Osteoblast (primary cell): ENCODE results near the gene FAM120B. TPM values are rescaled to one million over a fixed set of nuclear protein-coding genes. Genes with fewer than 3 reads are reported as not detected.

Experiments
- DNase-seq: peaks from one replicate; pipeline ENCODE4 v3.0.0; 2011; ENCODE audit warnings: low spot score, mixed read lengths; ENCODE audit not compliant: insufficient read length; ENCODE audit errors: missing footprints
- H2AFZ ChIP-seq: 2 replicates; pipeline ENCODE4 v1.6.0; 2011; ENCODE audit warnings: mild to moderate bottlenecking, low read length
- H3K27ac ChIP-seq: 2 replicates; pipeline ENCODE4 v1.5.1; 2011; ENCODE audit warnings: mild to moderate bottlenecking, low read depth, low read length, moderate library complexity
- H3K27me3 ChIP-seq: 2 replicates; pipeline ENCODE4 v1.6.0; 2012; ENCODE audit warnings: mild to moderate bottlenecking, control low read depth, inconsistent platforms, low read length, moderate library complexity; ENCODE audit not compliant: insufficient read depth
- H3K36me3 ChIP-seq: 2 replicates; pipeline ENCODE4 v1.5.1; 2011; ENCODE audit warnings: mild to moderate bottlenecking, low read length, control low read depth, moderate library complexity; ENCODE audit not compliant: insufficient read depth
- H3K4me1 ChIP-seq: 2 replicates; pipeline ENCODE4 v1.5.1; 2011; ENCODE audit warnings: mild to moderate bottlenecking, low read length, control low read depth, moderate library complexity; ENCODE audit not compliant: insufficient read depth
- H3K4me2 ChIP-seq: 2 replicates; pipeline ENCODE4 v1.6.0; 2011; ENCODE audit warnings: mild to moderate bottlenecking, low read length; ENCODE audit not compliant: insufficient read depth
- H3K4me3 ChIP-seq: fragments of 200-600 bp; sonication (generic); 3 replicates; pipeline ENCODE4 v1.5.1; 2012; ENCODE audit warnings: mild to moderate bottlenecking, low read length, inconsistent platforms; ENCODE audit not compliant: insufficient read depth
- H3K79me2 ChIP-seq: 2 replicates; pipeline ENCODE4 v1.6.0; 2012; ENCODE audit warnings: mild to moderate bottlenecking, low read length, control low read depth, inconsistent platforms; ENCODE audit not compliant: insufficient read depth
- H3K9me3 ChIP-seq: 2 replicates; pipeline ENCODE4 v1.5.1; 2011; ENCODE audit warnings: low read depth, low read length, control low read depth
- H4K20me1 ChIP-seq: 2 replicates; pipeline ENCODE4 v1.6.0; 2012; ENCODE audit warnings: mild to moderate bottlenecking, low read length, control low read depth; ENCODE audit not compliant: insufficient read depth
- CTCF ChIP-seq: IDR thresholded peaks from 2 replicates; pipeline ENCODE4 v1.5.1; 2011; ENCODE audit warnings: mild to moderate bottlenecking, low read depth, low read length, moderate library complexity; ENCODE audit errors: extremely low read depth
- total RNA-seq: library from RNA; depleted of rRNA; stranded (reverse); fragments of >200 nt; gene quantifications from 2 replicates; pipeline ENCODE4 v1.2.3, GENCODE V29; 2012

FAM120B gene
- total RNA-seq, 1 donor = 13.4 TPM

- TF ChIP-seq CTCF = no peak
- Histone ChIP-seq H3K27me3 (peaks cover 91% of the 10 kb centered on the region), H3K4me3 (no peak overlapping the region), H2AFZ (no peak overlapping the region), H3K36me3 (no peaks in the 10 kb centered on the region), H4K20me1 (no peaks in the 10 kb centered on the region), H3K4me1 (no peaks in the 10 kb centered on the region), H3K79me2 (no peaks in the 10 kb centered on the region), H3K27ac (no peak overlapping the region), H3K4me2 (peak overlapping the region; percentile 57), H3K9me3 (no peaks in the 10 kb centered on the region)
- no peak for DNase-seq
These were observed 14.5 kb upstream of the FAM120B start for GRCh38 chr6:170292111-170292406.

- peak overlapping the region; percentile 57 for H3K4me2 ChIP-seq
- H3K4me3 ChIP-seq = no peak overlapping the region
- H3K9me3 ChIP-seq = no peaks in the 10 kb centered on the region
- H3K36me3 ChIP-seq = no peaks in the 10 kb centered on the region
- H3K27ac ChIP-seq = no peak overlapping the region
- peak; percentile 86 for DNase-seq
- no peaks in the 10 kb centered on the region for H3K79me2 ChIP-seq
- H2AFZ ChIP-seq = no peak overlapping the region
- H3K27me3 ChIP-seq = peaks cover 91% of the 10 kb centered on the region
- no peaks in the 10 kb centered on the region for H4K20me1 ChIP-seq
- TF ChIP-seq CTCF = no peak
- no peaks in the 10 kb centered on the region for H3K4me1 ChIP-seq
These were observed 14.0 kb upstream of the FAM120B start for GRCh38 chr6:170292407-170293158.

GRCh38 chr6:170293341-170294231 lies 13.0 kb upstream of the FAM120B start:
- no peak overlapping the region for H2AFZ ChIP-seq
- H3K4me1 ChIP-seq = no peaks in the 10 kb centered on the region
- H3K27me3 ChIP-seq = peaks cover 95% of the 10 kb centered on the region
- no peak for TF ChIP-seq CTCF
- peak overlapping the region; percentile 51 for H3K4me2 ChIP-seq
- no peak overlapping the region for H3K27ac ChIP-seq
- H3K9me3 ChIP-seq = no peaks in the 10 kb centered on the region
- no peaks in the 10 kb centered on the region for H3K79me2 ChIP-seq
- no peaks in the 10 kb centered on the region for H3K36me3 ChIP-seq
- peak; percentile 64 for DNase-seq
- no peaks in the 10 kb centered on the region for H4K20me1 ChIP-seq
- no peak overlapping the region for H3K4me3 ChIP-seq

- Histone ChIP-seq H3K36me3 (no peaks in the 10 kb centered on the region), H3K4me1 (no peaks in the 10 kb centered on the region), H4K20me1 (no peaks in the 10 kb centered on the region), H3K27ac (no peak overlapping the region), H3K4me3 (no peak overlapping the region), H3K79me2 (no peaks in the 10 kb centered on the region), H2AFZ (no peak overlapping the region), H3K4me2 (no peak overlapping the region), H3K9me3 (no peaks in the 10 kb centered on the region), H3K27me3 (peaks cover 95% of the 10 kb centered on the region)
- no peak for TF ChIP-seq CTCF
- peak; percentile 83 for DNase-seq
These were observed 12.2 kb upstream of the FAM120B start for GRCh38 chr6:170294298-170294730.
